GM21723 (cell line): ENCODE results near the gene BMP8B.

ENCODE experiments used
- ATAC-seq: cut with Tn5 transposase; IDR thresholded peaks from one replicate; pipeline ENCODE4 v1.9.1; 2021; ENCODE audit warnings: mild to moderate bottlenecking, moderate library complexity; ENCODE audit not compliant: unreplicated experiment

BMP8B gene

GRCh38 chr1:39760074-39761008 lies 28.3 kb downstream of the BMP8B start:
- ATAC-seq = no peak

GRCh38 chr1:39759436-39759726 lies 29.3 kb downstream of the BMP8B start:
- ATAC-seq = no peak

DNA sequence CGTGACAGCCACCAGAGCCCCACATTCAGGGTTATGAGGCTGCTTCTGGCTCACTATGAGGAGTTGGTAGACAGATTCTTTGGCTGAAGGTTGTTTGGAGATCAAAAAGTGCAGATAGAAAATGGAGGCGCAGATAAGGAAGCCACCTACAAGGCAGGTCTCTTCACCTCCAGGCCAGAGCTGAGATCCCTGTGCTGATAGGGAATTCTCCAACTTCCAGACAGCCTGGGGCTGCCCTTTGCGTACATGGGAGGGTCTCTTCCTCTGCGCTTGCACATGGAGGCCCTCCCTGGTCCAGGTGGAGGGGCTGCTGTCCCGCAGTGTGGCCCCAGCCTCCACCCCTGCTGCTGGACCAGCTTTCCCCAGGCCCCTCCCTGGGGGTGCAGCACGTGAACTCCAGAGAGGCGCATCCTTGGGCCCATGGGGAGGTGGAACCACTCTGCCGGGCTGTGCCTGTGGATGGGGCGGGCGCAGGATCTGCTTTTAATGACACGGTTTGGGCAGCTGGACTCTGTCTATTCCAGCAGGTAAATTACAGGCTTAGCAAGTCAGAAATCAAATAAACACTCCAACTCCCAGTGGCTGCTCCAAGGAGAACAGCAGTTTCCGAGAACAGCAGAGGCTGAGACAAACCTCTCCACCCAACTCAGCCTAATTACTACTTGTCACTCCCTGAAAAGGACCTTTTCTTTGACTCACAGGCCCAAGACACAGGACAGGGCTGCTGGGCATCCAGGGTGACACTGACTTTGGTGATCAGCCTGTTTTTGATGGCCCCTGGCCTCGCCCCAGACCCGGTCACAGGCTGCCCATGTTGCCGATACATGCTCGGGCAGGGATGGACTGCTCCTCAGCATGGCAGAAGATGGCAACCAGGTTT lies 29.9 kb downstream of the BMP8B start:
- ATAC-seq = no peak

DNA sequence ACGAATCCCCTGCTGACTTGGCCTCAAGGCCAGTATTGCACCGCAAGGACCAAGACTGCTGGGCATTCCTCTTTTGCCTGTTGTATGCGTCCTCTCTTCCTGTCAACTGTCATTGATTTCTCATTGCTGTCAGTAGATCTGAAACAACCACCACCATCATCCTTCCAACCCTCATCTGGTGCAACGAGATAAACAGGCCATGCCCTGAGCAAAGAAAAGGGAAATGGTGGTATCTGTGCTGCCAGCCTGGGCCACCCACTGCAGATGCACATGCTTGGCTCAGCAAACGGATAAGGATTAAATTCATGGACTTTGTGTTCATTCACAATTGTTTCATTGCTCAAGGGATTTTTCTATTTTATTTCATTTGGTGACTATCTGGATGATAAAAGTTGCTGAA lies 31.2 kb downstream of the BMP8B start:
- ATAC-seq = no peak

DNA sequence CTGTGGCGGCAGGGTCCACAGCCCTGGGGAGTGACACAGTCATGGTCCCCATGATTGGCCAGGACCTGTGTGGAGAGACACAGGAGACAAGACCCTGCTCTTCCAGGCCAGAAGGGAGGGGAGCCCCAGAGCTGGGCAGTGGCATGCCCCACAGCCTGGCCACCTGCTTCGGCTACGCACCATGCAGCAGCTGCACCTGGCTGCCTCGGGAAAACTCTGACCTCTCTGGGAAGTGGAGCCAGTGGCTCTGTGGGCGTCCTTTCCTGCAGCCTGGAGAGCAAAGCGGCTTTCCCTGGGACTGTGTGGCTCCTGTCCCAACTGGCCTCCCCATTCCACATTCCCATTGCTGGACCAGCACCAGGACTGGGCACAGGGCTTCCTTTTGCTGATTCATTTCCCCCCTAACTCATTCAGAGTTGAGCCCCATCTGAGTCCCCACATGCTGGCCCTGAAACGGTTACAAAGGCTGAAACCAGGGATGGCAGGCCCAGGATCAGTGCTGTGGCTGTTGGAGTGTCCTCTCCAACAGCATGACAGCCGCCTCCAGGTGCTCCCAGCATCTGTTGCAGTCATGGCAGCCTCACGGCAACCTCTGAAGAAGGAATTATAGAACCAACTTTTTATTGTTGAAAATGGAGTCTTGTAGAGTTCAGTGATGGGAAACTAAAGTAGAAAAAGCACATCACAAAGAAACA lies 32.6 kb downstream of the BMP8B start:
- ATAC-seq = no peak

- no peak for ATAC-seq
These were observed 33.7 kb downstream of the BMP8B start for GRCh38 chr1:39754906-39755504.

DNA sequence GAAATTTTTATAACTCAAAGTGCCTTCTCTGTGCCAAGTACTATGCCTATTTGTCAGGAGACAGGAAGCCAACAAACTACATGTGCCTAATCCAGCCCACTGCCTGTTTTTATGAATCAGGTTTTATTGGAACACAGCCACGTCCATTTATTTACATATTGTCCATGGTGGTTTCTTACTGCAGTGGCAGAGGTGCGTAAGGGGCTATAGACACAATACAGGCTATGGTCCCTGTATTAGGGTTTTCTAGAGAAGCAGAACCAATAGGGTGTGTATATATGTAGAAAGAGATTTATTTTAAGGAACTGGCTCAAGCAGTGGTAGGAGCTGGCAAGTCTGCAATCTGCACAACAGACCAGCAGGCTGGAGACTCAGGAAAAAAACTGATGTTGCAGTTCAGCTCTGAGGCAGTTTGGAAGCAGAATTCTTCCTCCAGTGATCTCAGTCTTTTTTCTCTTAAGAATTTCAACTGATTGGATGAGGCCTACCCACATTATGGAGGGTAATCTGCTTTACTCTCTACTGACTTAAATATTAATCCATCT lies 34.6 kb downstream of the BMP8B start:
- ATAC-seq = no peak

DNA sequence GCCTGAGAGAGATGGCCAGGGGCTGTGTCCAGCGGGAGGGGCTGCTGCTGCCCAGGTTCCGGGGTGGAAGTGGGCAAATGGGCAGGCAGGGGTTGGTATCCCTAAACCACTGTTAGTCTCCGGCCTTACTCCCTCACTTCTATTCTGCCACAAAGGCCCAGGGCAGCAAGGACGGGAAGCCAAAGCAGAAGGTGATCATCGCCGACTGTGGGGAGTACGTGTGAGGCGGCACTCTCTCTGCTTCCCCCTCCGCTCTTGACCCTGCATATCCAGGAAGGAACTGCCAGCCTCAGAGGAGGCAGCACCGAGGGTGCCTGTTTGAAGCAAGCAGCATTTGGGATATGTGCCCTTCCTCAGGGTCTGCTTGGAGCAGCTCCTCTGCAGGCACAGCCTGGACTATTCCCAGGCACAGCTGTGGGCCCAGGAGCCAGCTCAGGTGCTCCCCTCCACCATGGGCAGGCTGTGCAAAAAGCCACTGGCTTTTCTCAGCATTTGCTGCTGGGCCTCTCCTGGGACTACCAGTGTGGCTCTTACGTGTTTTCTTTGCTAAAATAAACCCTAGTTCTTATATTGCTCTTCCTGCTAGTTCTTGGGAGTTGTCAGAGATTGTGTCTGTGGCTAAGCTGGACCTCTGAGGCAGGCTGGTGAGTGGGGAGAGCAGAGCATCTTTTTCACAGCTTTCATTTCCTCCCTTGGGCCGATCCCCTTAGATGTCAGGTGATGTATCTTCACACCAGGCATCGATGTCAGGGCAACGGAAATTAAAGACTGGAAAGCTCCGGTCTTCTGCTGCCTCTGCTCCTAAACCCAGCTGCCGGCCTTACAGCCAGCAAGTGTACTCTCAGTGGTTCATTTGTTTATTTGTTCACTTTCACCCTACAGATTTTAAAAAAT lies 35.3 kb downstream of the BMP8B start:
- no peak for ATAC-seq

DNA sequence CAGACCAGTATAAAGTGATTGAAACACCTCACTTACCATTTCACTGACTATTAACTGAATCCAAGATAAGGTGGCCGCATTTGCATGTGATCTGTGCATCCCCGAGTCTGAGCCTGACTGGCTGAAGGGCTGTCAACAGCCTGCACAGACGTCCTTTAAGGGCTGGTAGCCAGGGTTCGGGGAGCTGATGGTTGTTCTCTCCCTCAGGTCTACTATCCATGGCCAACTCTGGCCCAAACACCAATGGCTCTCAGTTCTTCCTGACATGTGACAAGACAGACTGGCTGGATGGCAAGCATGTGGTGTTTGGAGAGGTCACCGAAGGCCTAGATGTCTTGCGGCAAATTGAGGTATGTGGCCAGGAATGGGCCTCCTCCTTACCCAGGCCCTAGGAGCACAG lies 36.0 kb downstream of the BMP8B start:
- ATAC-seq = no peak

DNA sequence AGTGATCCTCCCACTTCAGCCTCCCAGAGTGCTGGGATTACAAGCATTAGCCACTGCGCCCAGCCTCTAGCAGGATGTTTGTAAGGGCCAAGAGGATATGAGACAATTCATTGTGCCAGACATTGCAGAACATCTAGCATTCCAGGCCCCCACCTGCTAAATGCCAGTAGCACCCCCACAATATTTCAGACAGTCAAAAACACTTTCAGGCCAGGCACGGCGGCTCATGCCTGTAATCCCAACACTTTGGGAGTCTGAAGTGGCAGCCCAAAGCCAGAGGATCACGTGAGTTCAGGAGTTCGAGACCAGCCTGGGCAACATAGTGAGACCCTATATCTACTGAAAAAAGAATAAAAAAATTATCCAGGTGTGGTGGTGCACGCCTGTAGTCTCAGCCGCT lies 37.1 kb downstream of the BMP8B start:
- no peak for ATAC-seq

DNA sequence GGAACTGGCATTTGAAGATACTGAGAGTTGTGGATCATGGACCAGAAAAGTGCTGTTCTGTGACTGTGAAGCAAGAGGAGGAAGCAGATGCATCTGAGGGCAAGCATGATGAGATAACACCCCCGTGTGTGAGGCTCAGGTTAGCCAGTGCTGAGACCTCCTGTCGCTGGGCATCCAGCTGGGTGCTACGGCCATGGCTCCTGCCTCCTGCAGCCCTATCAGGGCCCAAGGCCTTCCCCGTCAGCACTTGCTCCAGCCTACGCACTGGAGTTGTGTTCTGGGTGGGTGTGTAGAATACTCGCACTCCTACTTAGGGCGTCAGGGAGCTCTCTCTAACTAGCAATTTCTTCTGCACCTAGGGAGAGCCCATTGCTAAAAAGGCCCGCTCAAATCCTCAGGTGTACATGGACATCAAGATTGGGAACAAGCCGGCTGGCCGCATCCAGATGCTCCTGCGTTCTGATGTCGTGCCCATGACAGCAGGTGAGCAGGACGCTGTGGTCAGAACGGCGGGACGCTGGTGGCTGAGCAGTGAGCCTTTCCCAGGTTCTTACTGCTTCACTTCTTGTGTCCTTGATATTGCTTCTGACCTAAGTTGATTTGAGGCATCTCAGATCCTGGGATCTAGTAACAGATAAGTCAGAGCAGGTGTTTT lies 43.5 kb downstream of the BMP8B start:
- no peak for ATAC-seq

- ATAC-seq = peak; percentile 87
These were observed 49.9 kb downstream of the BMP8B start, which contains the start of gene PPIE for GRCh38 chr1:39738622-39739366. Gene PPIE, plus strand, starts transcription at chr1:39738882. Its CDS starts 19 bp downstream, at chr1:39738901.

- ATAC-seq = no peak
These were observed 51.0 kb downstream of the BMP8B start for GRCh38 chr1:39737546-39738169.

DNA sequence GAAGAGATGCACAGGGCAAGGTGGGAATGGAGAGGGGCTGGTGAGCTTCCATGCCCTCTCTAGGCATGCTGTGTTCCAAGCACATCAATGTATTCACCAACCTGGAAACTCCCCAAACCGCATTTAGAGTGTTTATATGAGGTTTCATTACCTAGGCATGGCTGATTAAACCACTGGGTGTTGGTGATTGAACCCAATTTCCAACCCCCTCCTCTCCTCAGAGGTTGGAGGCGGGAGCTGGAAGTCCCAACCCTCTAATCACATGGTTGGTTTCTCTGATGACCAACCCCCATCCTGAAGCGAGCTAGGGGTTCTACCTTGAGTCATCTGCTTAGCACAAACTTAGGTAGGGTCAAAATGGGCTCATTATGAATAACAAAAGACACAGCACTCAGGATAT lies 52.9 kb downstream of the BMP8B start:
- ATAC-seq = no peak

DNA sequence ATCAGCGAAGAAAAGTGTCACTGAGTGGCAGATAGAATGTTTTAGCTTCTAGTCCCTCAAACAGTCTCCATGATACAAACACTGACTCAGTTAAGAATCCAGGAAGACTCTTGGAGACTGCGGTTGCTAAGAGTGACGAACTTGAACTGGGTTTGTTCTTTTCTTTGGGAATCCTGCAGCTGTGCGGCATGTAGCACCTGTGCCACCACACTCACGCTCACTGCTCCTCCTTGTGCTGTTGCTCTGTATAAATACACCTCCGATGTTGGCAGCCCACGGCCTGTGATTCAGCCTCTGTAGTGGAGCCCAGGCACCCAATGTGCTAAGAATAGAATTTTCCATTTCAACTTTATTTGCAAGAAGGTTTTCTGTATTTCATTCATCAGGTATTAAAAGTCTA lies 55.5 kb downstream of the BMP8B start:
- ATAC-seq = no peak

DNA sequence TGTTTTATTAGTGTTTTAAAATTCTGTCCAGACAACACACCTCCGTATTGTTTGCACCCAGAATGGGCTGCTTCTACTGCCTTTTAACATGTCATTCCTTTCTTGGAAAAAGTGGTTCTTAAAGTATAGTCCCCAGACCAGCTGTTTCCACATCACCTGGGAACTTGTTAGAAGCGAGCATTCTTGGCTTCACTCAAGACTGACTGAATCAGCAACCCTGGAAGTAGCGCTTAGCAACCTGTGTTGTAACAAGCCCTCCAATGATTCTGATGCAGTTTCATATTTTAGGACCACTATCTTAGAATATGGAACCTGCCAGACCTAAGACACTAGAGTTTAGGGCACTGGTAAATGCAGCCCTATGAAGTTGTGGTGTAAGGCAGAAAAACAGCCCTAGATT lies 55.9 kb downstream of the BMP8B start:
- no peak for ATAC-seq

DNA sequence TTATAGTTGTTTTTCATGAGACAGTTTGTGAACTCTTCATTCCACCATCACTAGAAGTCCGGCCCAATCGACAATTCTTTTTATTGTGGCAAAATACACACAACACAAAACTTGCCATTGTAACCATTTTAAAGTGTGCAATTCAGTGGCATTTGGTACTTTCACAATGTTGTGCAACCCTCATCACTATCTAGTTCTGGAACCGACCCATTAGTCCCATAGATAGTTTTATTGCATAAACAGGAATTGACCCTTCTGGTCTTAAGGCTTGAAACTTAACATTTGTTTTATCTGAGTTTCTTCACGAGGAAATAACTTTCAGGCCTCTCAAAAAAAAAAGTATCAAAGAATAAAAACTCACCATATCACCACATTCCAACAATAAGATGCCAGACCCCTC lies 58.8 kb downstream of the BMP8B start:
- no peak for ATAC-seq

- no peak for ATAC-seq
These were observed 59.6 kb downstream of the BMP8B start for GRCh38 chr1:39729030-39729429.
